ENCODE measurements around the gene RAP2A. TPM values are rescaled to one million over a fixed set of nuclear protein-coding genes. Genes with fewer than 3 reads are reported as not detected.

Gene RAP2A
- total RNA-seq, 1 experiment from 2014 or later, result 32.1 TPM

DNA sequence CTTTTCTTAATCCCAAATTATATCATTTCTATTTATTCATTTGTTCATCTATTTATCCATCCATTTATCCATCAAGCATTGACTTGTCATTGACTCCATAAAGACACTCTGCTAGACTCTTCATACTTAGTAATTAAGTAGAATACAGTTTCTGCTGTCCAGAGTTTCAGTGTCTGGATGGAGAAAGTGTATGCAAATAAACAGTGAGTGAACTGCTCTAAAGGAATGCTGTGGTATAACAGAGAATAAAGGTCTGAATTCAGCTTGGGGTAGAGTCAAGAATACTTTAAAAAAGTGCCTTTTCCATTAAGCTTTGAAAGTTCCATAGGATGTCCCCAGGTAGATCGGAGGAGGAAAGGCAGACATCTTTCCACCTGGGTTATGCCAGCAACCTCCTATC is 51.4 kb downstream of the RAP2A start:
- Mint-ChIP-seq H3K27ac (no peak overlapping the region), H3K36me3 (ENCODE audit: insufficient read depth in 1 of 3, low read depth in 3 of 3) (peaks cover 0 to 8% (median 3%) of the 10 kb centered on the region in 3 experiments; a peak in 3 of 7 replicates), H3K4me1 (no peaks in the 10 kb centered on the region), H3K9me3 (peaks cover 1 to 3% of the 10 kb centered on the region in 2 experiments; a peak in 4 of 5 replicates), H3K4me3 (no peak overlapping the region), H3K27me3 (ENCODE audit: low read depth) (no peaks in the 10 kb centered on the region; the same call in 1 of the 2 replicates)
- Histone ChIP-seq H3K56ac (ENCODE audit: insufficient read length, low read depth, low read length) (no peak overlapping the region), H3K23me2 (ENCODE audit: insufficient read length, low read depth, low read length, poor library complexity, severe bottlenecking) (no peaks in the 10 kb centered on the region), H2BK20ac (ENCODE audit: low read depth, low read length, poor library complexity, severe bottlenecking) (no peak overlapping the region), H3K27me3 (ENCODE audit: insufficient read depth, low read length) (no peaks in the 10 kb centered on the region), H4K5ac (ENCODE audit: insufficient read length, low read depth, low read length) (no peak overlapping the region), H3K9me3 (ENCODE audit: control insufficient read depth, low read depth, low read length) (no peaks in the 10 kb centered on the region), H3K18ac (ENCODE audit: insufficient read length, low read depth, low read length) (no peak overlapping the region), H2AFZ (ENCODE audit: low read length) (no peak overlapping the region), H2BK120ac (ENCODE audit: low read depth, low read length, poor library complexity, severe bottlenecking) (no peak overlapping the region), H3T11ph (ENCODE audit: low read length) (no peak overlapping the region), H3K4ac (ENCODE audit: low read depth, low read length) (no peak overlapping the region), H2BK15ac (ENCODE audit: low read depth, low read length) (no peak overlapping the region), H3K9ac (ENCODE audit: extremely low read depth, insufficient read length, low read length) (no peak overlapping the region), H4K91ac (ENCODE audit: insufficient read length, low read depth, low read length) (no peak overlapping the region), H2BK5ac (ENCODE audit: insufficient read length, low read length) (no peak overlapping the region), H3K14ac (ENCODE audit: insufficient read depth, low read length) (no peak overlapping the region), H4K20me1 (ENCODE audit: control insufficient read depth, insufficient read depth, insufficient read length) (no peaks in the 10 kb centered on the region), H3K27ac (ENCODE audit: insufficient read length, low read depth, low read length) (no peak overlapping the region), H4K8ac (replicated peaks; ENCODE audit: insufficient read length, low read depth, low read length) (no peak overlapping the region), H3K79me2 (ENCODE audit: insufficient read depth, low read length) (no peaks in the 10 kb centered on the region), H3K4me2 (ENCODE audit: insufficient read depth, insufficient read length, low read length) (no peak overlapping the region), H3K23ac (ENCODE audit: insufficient read length, low read depth, low read length) (no peak overlapping the region), H2BK12ac (ENCODE audit: insufficient read length, low read depth, low read length) (no peak overlapping the region), H3K79me1 (ENCODE audit: insufficient read depth, low read depth, low read length, poor library complexity, severe bottlenecking) (no peaks in the 10 kb centered on the region), H2AK5ac (ENCODE audit: insufficient read length, low read length) (no peak overlapping the region), H3K4me1 (ENCODE audit: insufficient read depth, low read length) (no peaks in the 10 kb centered on the region)
- no CpG with 5 or more reads among the region's 1 CpG for WGBS (ENCODE audit: extremely low coverage, insufficient read length, low lambda C conversion rate)
- TF ChIP-seq, protein P1, sequence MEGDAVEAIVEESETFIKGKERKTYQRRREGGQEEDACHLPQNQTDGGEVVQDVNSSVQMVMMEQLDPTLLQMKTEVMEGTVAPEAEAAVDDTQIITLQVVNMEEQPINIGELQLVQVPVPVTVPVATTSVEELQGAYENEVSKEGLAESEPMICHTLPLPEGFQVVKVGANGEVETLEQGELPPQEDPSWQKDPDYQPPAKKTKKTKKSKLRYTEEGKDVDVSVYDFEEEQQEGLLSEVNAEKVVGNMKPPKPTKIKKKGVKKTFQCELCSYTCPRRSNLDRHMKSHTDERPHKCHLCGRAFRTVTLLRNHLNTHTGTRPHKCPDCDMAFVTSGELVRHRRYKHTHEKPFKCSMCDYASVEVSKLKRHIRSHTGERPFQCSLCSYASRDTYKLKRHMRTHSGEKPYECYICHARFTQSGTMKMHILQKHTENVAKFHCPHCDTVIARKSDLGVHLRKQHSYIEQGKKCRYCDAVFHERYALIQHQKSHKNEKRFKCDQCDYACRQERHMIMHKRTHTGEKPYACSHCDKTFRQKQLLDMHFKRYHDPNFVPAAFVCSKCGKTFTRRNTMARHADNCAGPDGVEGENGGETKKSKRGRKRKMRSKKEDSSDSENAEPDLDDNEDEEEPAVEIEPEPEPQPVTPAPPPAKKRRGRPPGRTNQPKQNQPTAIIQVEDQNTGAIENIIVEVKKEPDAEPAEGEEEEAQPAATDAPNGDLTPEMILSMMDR (conservative IDR thresholded peaks at IDR 0.05), result no peak
- no peak for DNase-seq
